Raji (cell line): ENCODE measurements around the gene SWSAP1.

Source experiments
- POLR2A ChIP-seq: IDR thresholded peaks from 2 replicates; pipeline ENCODE4 v1.6.1; 2011; ENCODE audit warnings: low read depth, low read length, control low read depth; ENCODE audit not compliant: insufficient read depth

The SWSAP1 gene

DNA sequence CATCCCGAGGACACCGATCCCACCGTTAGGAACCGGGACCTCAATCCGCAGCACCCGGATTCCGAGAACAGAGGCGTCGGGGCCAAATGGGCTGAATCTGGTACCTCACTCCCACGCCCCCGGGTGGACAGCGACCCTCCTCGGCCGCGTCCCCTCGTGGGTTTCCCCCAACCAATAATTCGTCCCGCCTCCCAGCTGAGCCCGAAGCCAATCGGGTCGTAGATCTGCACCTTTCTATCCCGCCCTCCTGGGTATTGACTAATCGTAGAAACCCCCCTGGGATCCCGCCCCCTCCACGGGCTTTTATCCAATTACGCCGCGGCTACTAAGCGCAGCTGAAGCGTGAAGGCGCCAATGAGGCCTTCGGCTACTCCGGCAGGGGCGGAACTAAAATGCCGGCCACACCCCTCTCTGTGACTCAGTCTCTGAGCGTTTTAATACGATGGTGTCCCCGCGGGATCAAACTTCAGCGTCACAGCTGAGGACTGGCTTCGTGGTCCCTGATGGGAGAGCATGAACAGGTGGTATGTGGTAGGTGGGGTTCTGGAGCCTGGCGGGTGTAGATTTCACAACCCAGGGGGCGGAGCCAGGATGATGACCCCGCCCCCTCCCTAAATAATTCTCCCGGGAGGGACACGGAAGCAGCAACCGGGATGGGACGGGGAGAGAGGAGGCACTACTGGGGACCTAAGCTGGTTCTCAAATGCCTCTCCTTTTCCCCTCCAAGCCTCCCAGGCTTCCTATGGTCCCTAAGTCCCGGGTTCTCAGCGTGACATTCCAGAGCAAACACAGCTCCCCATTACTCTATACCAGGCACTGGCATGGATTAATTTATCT is 28.1 kb upstream of the SWSAP1 start, which contains the start of the genes CCDC159 and TMEM205:
TSS of gene CCDC159 (plus strand) at position 416 of the 837 bp plus-strand sequence. CDS start at position 504, 88 bp downstream.
TSS of gene TMEM205 (minus strand) at position 165 of the 837 bp plus-strand sequence. CDS start 649 bp downstream, outside the sequence.
- peak; percentile 70 for TF ChIP-seq POLR2A

DNA sequence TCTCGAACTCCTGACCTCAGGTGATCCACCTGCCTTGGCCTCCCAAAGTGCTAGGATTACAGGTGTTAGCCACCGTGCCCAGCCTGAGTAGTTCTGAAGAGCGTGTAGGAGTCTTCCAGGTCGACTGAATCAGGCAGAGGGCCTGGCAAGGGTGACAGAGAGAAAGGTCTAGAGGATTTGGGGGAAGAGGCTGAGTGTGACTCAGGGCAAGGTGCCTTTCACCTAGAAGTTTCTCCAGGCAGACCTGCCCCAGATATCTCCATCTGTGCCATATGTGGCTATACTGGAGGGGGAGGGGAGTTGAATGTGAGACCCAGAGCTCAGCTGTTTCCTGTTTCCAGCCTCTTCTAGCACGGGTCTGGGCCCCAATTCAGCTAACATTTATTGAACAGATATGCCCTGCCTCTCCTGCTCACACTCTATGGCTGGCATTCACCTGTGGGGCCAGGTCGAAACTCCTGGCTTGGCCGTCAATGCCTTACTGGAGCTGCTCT is 26.9 kb upstream of the SWSAP1 start:
- TF ChIP-seq POLR2A = no peak

DNA sequence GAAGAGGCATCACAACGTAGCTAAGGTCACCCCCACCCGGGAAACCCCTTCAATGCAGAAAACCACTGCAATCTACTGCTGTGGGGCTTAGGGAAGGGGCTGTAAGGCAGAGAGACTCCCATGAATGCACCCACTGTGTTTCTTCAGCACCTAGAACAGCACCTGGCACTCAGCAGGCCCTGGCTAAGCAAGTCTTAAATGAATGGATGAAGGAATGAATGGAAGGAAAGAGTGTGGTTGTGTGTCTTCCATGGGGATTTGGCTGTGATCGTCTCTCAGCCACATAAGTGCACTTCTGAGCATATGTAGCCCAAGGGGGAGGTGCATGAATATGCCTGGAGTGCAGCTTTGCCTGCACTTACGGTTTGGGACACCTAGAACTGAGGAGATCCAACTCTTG is 25.3 kb upstream of the SWSAP1 start:
- no peak for TF ChIP-seq POLR2A

DNA sequence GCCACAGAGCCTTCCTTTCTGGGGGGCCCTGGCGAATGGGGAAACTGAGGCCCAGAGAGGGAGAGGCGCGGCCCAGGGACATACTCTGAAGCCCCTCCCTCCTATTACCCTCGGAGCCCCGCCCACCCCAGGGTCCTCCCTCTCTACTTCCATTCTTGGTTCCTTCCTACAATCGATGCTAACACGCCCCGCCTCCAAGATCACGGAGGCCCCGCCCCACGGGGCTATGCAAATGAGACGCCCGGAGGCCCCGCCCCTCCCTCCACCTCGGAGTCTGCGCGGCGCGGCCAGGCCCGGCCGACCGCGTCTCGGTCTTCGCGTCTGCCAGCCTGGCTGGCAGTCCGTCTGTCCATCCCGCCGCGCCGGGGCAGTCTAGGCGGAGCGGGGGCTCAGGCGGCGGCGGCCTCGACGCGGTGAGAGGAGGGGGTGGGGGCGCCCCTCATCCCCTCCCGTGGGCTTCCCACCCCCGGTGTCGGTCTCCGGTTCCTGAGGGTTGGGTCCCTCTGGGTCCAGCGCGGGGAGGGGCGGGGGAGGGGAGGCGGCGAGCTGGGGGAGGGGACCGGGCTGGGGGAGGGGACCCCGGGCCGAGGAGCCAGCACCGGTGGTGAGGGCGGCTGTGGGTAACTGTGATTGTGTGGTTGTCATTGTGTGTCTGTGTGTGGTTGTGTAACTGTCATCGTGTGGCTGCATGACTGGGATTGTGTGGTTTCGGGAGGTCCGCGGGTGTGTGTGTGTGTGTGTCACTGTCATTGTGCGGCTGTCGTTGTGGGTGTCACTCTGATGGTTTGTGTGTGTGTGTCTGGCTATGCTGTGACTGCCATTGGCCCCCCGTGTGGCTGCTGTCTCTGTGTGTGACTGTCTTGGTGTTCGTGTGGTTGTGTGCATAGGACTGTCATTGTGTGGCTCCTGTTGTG is 19.0 kb upstream of the SWSAP1 start, which contains the start of gene PLPPR2:
TSS of gene PLPPR2 (plus strand) at position 273 of the 914 bp plus-strand sequence. CDS start 2,242 bp downstream, outside the sequence.
- no peak for TF ChIP-seq POLR2A

DNA sequence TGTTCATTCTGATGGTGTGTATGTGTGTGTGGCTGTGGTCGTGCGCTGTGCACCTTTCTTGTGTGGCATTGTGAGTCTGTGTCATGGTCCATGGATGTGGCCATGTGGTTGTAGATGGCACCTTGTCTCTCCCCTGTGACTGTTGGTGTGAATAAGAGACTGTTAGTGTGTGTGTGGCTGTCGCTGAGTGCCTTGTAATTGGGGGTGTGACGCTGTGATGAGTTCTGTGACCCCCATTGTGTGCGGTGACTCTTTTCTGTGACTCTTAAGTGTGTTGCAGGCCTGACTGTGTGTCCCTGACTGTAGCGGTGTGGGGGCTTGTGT is 18.4 kb upstream of the SWSAP1 start:
- TF ChIP-seq POLR2A = no peak

DNA sequence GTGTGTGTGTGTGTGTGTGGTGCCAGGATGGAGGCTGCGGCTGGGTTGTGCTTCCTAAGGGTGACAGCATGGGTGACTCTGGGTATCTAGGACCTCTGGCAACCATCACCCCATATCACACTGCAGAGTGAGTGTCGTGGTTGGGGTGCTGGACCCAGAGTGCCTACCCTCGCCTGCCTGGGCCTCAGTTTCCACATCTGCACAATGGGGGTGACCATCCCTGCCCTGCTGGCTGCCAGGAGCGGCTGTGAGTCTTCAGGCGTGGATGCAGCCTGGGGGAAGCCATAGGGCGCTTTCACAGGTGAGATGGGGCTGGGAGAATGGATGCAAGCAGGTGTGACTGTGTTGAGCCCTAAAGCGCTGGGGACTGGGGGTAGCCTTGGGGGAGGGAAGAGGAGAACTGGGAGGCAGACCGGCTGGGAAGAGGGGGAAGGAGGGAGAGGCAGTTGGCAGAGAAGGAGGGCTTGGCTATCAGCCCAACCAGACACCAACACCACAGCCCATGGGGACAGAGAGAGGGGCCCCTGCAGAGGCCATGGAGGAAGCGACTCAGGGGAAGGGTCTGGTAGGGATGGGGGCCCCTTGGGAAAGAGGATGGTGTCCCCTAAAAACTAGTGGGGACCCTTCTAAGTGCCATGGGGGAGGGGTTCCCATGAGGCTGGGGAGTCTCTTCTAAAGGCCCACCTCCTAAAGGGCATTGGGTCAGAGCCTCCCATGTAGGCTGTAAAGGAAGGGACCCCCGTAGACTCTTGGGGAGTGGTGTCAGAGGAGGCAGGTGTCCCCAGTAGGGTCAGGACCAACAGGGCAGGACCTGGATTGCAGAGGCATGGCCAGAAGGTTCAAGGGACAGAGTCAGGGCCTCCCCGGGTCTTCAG is 17.6 kb upstream of the SWSAP1 start:
- no peak for TF ChIP-seq POLR2A

DNA sequence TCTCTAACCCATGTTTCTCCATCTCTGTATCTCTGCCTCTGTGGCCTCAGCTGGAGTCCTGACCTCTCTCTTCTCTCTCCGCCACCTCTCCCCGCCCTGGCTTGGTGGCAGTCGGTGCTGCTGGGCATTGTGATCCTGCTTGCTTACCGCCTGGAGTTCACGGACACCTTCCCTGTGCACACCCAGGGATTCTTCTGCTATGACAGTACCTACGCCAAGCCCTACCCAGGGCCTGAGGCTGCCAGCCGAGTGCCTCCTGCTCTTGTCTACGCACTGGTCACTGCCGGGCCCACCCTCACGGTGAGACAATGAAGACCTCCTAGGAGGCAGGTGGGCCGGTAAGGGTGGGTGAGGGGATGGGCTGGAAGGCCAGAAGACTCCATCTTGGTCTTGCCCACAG is 15.0 kb upstream of the SWSAP1 start:
- no peak for TF ChIP-seq POLR2A

DNA sequence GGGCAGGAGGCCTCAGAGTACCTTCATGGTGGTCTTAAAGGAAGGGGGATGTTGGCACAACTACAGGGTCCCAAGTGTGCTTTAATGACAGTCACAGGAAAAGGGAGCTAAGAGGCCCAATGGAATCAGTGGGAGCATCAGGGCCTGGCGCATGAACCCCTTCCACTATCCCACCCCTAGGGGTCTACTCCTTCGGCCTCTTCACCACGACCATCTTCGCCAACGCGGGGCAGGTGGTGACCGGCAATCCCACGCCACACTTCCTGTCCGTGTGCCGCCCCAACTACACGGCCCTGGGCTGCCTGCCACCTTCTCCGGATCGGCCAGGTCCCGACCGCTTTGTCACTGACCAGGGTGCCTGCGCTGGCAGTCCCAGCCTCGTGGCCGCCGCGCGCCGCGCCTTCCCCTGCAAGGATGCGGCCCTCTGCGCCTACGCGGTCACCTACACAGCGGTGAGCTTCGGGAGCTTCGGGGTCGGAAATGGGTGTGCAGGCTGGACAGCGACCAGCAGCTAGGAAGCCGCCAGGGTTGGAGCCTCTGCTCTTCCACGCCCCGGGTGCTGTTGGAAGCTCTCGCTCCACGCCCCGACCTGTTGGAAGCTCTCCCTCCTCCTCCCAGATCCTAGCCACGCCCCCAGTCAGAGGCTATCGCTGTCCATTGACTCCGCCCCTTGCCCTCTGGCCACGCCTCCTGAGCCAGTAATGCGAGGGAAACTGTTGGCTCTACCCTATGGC is 13.3 kb upstream of the SWSAP1 start:
- TF ChIP-seq POLR2A = no peak

DNA sequence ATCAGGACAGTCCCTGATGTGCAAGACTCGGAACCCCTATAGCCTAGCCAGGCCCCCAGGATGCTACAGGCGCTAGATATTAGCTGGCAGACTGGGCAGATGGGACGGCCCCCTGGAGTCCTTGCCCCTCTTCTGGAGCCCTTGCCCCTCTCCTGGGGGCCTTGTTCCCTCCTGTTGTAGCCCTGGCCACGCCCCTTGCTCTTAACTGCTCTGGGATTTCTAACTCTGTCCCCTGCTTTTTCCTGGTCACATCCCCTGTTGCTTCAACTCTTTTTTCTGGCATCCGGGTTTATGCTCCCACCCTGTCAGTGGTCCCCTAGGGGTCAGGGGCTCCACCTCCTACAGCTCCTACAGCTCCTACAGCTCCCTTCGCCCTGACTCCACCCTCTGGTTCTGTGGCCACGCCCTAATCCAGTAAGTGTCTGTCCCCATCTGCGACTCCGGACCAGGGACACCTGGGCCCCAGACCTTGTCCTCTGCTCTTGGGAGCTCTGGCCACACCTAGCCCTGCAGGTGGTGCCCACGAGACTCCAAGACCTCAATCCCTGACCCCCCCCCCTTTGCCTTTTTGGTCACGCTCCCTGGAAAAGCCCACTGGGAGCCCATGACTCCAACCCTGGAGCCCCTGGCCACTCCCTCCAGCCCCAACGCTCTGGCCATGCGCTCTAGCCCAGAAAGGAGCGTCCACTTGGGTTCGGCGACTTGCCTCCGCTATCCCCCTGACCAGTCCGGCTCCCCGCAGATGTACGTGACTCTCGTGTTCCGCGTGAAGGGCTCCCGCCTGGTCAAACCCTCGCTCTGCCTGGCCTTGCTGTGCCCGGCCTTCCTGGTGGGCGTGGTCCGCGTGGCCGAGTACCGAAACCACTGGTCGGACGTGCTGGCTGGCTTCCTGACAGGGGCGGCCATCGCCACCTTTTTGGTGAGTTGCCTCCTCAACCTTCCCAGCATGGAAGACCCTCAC is 12.4 kb upstream of the SWSAP1 start:
- no peak for TF ChIP-seq POLR2A

DNA sequence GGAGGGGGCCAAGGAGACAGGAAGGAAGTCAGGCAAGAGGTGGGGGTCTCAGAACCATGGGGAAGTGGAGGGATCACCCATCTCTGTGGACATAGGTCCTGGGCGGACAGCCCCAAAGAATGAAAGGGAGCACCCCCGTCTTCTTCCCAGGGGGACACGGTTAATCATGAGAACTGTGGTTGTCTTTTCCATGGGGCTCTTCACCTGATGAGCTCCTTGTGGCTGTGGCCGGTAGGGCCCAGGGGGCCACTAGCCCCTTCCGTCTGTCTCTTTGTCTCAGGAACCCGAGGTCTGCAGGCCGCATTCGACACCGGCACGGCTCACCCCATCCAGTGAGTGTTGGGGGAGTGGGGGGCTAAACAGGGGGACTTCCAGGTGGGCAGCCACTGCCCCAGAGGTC is 10.6 kb upstream of the SWSAP1 start:
- no peak for TF ChIP-seq POLR2A

DNA sequence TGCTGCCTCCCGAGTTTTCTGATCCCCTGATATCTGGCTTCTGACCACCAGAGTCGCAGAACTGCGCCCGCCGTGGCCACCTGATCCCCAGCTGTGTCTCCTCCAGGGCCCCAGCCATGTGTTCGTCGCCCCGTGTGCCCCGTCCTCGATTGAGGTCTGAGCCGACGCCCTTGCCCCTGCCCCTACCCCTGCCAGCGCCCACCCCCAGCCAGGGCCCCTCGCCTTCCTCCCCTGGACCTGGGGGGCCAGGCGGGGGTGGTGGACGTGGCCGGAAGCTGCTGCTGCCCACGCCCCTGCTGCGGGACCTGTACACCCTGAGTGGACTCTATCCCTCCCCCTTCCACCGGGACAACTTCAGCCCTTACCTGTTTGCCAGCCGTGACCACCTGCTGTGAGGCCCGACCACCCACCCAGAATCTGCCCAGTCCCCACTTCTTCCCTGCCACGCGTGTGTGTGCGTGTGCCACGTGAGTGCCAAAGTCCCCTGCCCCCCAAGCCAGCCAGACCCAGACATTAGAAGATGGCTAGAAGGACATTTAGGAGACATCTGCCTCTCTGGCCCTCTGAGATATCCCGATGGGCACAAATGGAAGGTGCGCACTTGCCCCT is 10.1 kb upstream of the SWSAP1 start:
- no peak for TF ChIP-seq POLR2A

DNA sequence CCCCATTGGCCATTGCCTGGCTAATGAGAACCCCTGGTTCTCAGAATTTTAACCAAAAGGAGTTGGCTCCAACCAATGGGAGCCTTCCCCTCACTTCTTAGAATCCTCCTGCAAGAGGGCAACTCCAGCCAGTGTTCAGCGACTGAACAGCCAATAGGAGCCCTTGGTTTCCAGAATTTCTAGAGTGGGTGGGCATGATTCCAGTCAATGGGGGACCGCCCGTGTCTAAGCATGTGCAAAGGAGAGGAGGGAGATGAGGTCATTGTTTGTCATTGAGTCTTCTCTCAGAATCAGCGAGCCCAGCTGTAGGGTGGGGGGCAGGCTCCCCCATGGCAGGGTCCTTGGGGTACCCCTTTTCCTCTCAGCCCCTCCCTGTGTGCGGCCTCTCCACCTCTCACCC is 9.5 kb upstream of the SWSAP1 start:
- no peak for TF ChIP-seq POLR2A

DNA sequence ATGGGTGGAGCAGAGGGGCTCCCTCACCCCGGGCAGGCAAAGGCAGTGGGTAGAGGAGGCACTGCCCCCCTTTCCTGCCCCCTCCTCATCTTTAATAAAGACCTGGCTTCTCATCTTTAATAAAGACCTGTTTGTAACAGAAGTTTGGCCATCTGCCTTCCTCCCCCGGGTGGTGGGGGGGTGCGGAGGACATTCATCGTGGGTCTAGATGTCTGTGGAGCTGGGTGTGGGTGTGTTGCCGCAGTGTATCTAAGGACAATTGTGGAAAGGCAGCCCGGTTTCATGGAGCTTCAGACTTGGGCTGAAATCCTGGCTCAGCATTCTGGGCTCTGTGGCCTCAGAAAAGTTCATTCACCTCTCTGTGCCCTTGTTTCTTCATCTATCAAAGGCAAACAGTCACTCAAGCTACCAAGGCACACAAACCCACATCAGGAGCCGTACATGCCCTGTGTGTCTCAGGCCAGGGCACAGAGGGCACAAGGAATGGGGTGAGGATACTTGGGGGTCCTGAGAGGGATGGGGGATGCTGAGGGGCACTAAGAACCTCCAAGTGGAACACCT is 8.8 kb upstream of the SWSAP1 start:
- TF ChIP-seq POLR2A = no peak

DNA sequence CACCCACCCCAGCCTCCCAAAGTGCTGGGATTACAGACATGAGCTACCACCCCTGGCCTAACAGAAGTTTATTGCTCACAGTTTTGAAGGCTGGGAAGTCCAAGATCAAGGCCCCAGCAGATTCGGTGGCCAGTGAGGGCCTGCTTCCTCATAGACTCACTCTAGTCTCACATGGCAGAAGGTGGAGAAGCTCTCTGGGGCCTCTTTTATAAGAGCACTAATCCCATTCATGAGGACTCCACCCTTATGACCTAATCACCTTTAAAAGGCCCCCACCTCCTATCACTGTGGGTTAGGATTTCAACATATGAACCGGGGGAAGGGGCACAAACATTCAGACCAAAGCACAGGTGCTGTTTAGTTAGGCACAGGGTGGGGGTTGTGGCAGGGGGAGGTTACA is 6.9 kb upstream of the SWSAP1 start:
- TF ChIP-seq POLR2A = no peak
